Nephron (organoid): ENCODE data around the gene LGI1.
A peak's percentile ranks its signal among the peaks of the same experiment; 100 is the strongest.

ENCODE experiments used
- H3K27ac Mint-ChIP-seq, 3 experiments: 2 replicates each; pipeline ENCODE4 v1.8.0; 2020; ENCODE audit warnings: mixed read lengths in 3 of 3, mild to moderate bottlenecking in 2 of 3, moderate library complexity in 1 of 3
- H3K27me3 Mint-ChIP-seq: 2 replicates; pipeline ENCODE4 v1.8.0; 2021; ENCODE audit warnings: low read depth, mild to moderate bottlenecking, moderate library complexity, mixed read lengths
- H3K36me3 Mint-ChIP-seq: 2 replicates; pipeline ENCODE4 v1.8.0; 2020; ENCODE audit warnings: low read depth, mixed read lengths
- H3K4me1 Mint-ChIP-seq: 2 replicates; pipeline ENCODE4 v1.8.0; 2020; ENCODE audit warnings: mixed read lengths
- H3K4me3 Mint-ChIP-seq, 3 experiments: 2 replicates each; pipeline ENCODE4 v1.8.0; 2020; ENCODE audit warnings: mild to moderate bottlenecking in 3 of 3, mixed read lengths in 3 of 3, moderate library complexity in 2 of 3
- H3K9me3 Mint-ChIP-seq: 2 replicates; pipeline ENCODE4 v1.8.0; 2020; ENCODE audit warnings: mixed read lengths
- CTCF ChIP-seq, 3 experiments: fragments of 200-600 bp; sonication (generic); IDR thresholded peaks; one replicate each; pipeline ENCODE4 v1.5.0; 2021; ENCODE audit warnings: antibody characterized with exemption in 3 of 3; ENCODE audit not compliant: unreplicated experiment in 3 of 3

The LGI1 gene

GRCh38 chr10:93775356-93775755 is 17.6 kb downstream of the LGI1 start:
- no peaks in the 10 kb centered on the region for H3K36me3 Mint-ChIP-seq
- no peak for TF ChIP-seq CTCF (IDR thresholded peaks at IDR 0.05; ENCODE audit: unreplicated experiment in 3 of 3)
- H3K9me3 Mint-ChIP-seq = no peaks in the 10 kb centered on the region
- peaks cover 4% of the 10 kb centered on the region for H3K27me3 Mint-ChIP-seq
- H3K4me3 Mint-ChIP-seq = no peak overlapping the region
- H3K27ac Mint-ChIP-seq = no peak overlapping the region
- H3K4me1 Mint-ChIP-seq = no peaks in the 10 kb centered on the region

GRCh38 chr10:93777092-93777491 is 19.4 kb downstream of the LGI1 start:
- no peak for TF ChIP-seq CTCF (IDR thresholded peaks at IDR 0.05; ENCODE audit: unreplicated experiment in 3 of 3)
- Mint-ChIP-seq H3K36me3 (no peaks in the 10 kb centered on the region), H3K9me3 (no peaks in the 10 kb centered on the region), H3K27ac (no peak overlapping the region), H3K4me1 (no peaks in the 10 kb centered on the region), H3K4me3 (no peak overlapping the region), H3K27me3 (peaks cover 4% of the 10 kb centered on the region)

- no peak for TF ChIP-seq CTCF (IDR thresholded peaks at IDR 0.05; ENCODE audit: unreplicated experiment in 3 of 3)
- Mint-ChIP-seq H3K9me3 (no peaks in the 10 kb centered on the region), H3K36me3 (no peaks in the 10 kb centered on the region), H3K4me1 (peaks cover 3% of the 10 kb centered on the region), H3K4me3 (no peak overlapping the region), H3K27ac (no peak overlapping the region), H3K27me3 (no peaks in the 10 kb centered on the region)
These were observed 26.3 kb downstream of the LGI1 start for GRCh38 chr10:93784059-93784458.

GRCh38 chr10:93788413-93789208 is 30.9 kb downstream of the LGI1 start:
- H3K27ac Mint-ChIP-seq = peak overlapping the region in 2 of 3 experiments; percentile 14 to 18
- H3K36me3 Mint-ChIP-seq = no peaks in the 10 kb centered on the region
- no peaks in the 10 kb centered on the region for H3K27me3 Mint-ChIP-seq
- no peaks in the 10 kb centered on the region for H3K9me3 Mint-ChIP-seq
- no peak overlapping the region for H3K4me3 Mint-ChIP-seq
- peaks cover 14% of the 10 kb centered on the region for H3K4me1 Mint-ChIP-seq
- no peak for TF ChIP-seq CTCF (IDR thresholded peaks at IDR 0.05; ENCODE audit: unreplicated experiment in 3 of 3)

GRCh38 chr10:93790439-93790838 is 32.7 kb downstream of the LGI1 start:
- H3K4me1 Mint-ChIP-seq = peaks cover 14% of the 10 kb centered on the region
- H3K36me3 Mint-ChIP-seq = no peaks in the 10 kb centered on the region
- H3K27ac Mint-ChIP-seq = peak overlapping the region; percentile 85 to 89 (median 88)
- no peaks in the 10 kb centered on the region for H3K27me3 Mint-ChIP-seq
- no peak for TF ChIP-seq CTCF (IDR thresholded peaks at IDR 0.05; ENCODE audit: unreplicated experiment in 3 of 3)
- no peaks in the 10 kb centered on the region for H3K9me3 Mint-ChIP-seq
- H3K4me3 Mint-ChIP-seq = no peak overlapping the region

- TF ChIP-seq CTCF (IDR thresholded peaks at IDR 0.05; ENCODE audit: unreplicated experiment in 3 of 3) = no peak
- no peaks in the 10 kb centered on the region for H3K27me3 Mint-ChIP-seq
- H3K36me3 Mint-ChIP-seq = no peaks in the 10 kb centered on the region
- H3K9me3 Mint-ChIP-seq = no peaks in the 10 kb centered on the region
- no peaks in the 10 kb centered on the region for H3K4me1 Mint-ChIP-seq
- no peak overlapping the region for H3K4me3 Mint-ChIP-seq
- no peak overlapping the region for H3K27ac Mint-ChIP-seq
These were observed 38.4 kb downstream of the LGI1 start for GRCh38 chr10:93796167-93796566.
